Fibroblast of skin of left quadriceps (primary cell): ENCODE measurements around the gene TM4SF4.

Experiments used
- DNase-seq, 2 experiments: peaks; one replicate each; pipeline ENCODE4 v3.0.0-alpha.2; 2013; ENCODE audit warnings: low read depth in 2 of 2

TM4SF4 gene

DNA sequence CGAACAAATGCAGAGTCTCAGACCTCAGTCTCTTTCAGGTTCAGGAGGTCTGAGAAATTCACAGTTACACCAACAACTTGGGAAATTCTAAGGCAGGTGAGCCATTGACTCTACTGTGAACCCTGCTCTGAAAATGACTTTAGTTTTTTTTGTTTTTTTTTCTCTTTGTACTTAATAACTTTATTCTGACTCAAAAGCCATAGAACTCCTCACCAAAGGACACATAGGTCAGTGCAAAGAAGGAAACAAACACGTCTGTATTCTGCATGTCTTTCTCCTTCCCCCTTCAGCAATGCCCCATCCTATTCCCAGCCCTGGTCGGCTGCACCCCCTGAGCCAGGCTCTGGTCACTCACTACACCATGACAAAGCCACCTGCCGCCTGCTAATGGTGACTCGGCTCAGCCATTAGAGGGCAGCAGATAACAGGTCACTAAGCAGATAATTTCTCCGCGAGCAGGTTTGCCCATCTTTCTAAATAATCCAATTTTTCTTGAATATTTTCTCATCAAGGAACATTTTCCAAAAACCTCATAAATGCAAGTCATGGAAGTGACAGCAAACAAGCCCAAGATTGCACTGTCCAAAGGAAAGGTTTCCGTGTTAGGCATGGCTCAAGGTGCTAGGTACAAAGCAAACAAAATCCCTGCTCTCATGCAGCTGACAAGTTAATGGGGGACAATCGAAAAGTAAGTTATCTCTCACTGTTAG lies 37.7 kb downstream of the TM4SF4 start:
- no peak for DNase-seq

DNA sequence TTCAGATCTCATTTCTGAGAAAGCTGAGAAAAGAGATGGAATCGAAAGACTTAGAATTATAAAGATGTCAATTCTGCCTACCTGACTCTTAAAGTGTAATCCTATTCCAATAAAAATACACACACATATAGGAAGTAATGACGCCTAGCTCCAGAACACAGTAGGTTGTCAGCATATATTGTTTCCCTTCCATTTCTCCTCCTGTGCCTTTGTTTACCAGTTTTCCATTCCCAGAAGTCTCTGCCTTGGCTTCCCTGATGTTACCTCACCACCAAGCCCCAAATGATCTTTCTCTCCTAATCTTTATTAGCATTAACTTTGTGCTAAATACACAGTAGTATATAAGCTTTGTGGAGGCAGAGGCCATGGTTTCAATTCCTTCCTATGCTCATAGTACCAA lies 40.0 kb downstream of the TM4SF4 start:
- no peak for DNase-seq

DNA sequence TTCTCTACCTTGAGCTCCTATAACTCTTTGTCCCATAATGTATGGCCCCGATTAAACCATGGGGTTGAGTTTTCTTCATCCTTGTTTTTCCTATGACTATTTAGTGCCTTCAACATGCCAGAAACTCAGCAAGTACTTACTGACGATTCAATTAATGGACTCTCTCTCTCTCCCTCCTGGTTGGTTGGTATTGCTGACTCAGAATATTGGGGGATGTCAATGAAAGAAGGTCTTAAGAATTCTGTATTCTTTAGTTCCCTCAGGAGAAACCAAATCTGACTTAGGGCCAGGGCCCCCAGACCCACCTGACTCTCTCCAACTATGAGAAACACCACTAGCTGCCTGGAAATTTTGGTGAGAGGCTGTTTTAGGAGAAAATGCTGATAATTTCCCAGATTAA lies 40.8 kb downstream of the TM4SF4 start:
- no peak for DNase-seq

DNA sequence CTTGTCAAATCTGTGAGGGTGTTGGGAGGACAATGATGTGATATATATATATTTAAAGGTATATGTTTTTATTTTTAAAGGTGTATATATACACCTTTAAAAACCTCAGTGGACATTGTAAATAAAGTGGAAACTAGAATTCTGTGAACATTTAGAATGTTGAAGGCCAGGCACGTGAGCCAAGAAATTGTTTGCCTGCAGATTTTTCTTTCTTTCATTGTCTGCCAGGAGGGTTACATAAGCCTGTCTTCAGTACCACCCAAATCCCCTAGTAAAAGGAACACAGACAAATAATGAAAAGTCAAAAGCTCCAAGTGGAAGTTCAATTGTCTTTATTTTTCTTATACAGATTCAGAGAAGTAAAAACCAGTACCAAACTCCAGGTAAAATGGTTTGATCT lies 42.4 kb downstream of the TM4SF4 start:
- no peak for DNase-seq

DNA sequence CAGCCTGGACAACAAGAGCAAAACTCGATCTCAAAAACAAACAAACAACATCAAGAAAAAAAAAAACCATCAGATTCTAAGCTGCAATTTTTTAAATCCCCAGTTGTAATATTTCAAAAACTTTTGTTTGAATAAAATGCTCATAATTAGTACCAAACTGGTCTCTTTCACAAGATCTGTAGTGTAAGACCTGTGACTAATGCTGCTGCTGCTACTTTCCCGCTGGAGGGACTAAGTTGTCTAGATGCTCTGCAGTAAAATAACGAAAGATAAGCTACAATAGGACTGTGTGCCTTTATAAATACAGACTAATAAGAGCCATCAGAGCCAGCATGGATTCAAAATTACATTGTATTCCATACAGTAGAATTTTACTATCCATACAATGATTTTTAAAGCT lies 45.4 kb downstream of the TM4SF4 start:
- DNase-seq, result no peak

DNA sequence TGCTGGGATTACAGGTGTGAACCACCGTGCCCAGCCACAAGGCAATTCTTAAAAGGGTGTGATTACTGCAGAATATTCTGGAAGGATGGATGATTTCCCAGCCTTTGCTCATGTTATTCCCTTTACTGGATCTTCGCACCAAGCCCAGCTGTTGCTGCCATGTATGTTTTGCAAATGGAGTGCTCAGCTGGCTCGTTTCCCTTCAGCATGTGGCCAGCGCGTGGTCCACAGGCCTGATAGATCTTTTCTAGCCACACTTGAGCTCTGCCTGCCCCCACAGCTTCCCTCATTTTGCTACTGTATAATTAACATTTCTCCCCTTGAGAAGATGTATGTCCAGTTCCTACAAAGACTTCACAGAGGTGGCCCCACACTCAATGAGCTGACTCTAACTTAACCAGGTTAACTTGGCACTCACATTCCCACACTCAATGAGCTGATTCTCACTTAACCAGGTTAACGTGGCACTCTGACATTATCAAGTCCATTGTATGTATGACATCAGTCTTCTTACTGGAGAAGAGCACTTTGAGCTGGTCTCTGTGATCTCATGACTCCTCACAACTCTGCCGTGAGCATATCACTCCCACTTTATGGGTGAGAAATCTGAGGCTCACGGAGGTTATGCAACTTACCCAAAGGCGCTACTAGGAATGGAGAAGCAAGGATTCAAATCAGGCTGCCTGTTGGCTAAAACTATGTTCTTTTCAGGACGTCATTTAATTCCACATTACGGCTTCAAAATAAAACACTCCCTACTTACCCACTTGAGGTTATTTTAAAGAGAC lies 49.2 kb downstream of the TM4SF4 start:
- no peak for DNase-seq

DNA sequence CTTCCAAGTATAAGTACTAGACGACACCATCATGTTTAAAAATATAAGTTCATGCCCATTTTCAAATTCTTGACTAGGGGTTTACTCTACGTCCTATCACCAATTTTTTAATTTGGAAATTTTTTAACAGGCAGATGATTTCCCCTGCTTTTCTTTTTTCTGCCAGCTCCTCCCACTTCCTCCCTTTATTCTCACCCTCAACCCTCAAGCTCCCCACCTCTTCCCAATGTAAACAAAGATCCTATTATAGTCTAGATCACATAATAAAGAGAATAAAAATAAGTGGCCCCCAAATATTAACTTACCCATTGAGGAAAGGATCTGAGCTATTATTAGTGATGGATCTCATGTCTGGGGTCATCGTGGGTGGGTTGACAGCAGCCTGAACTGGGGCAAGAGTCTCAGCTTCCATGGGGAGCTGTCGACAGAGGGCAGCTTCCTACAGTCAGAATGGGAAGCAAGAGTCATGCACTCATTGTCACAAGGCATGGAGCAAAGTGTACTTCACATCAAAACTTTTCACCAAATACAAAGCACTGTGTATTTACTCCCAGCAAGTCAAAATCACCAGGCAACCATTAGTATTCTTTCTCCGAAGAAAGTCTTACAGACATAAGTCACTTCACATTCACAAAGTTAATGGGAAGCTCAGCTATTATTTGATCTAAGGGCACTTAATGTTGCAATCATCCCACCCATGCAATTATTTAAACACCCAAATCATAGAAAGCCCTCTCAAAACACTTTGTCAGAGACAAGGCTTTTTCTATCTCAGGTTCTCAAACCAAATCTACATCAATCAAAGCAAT lies 53.2 kb downstream of the TM4SF4 start:
- no peak for DNase-seq

DNA sequence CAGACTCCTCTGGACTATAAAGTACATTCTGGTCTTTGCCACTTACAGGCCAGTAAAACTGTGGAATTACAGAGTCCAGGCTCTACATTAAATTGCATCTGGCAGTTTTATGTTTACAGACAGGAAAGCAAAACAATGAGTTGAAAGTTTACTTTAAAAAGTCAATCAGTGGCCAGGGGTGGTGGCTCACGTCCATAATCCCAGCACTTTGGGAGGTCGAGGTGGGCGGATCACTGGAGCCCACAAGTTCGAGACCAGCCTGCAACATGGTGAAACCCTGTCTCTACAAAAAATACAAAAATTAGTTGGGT lies 53.8 kb downstream of the TM4SF4 start:
- no peak for DNase-seq

DNA sequence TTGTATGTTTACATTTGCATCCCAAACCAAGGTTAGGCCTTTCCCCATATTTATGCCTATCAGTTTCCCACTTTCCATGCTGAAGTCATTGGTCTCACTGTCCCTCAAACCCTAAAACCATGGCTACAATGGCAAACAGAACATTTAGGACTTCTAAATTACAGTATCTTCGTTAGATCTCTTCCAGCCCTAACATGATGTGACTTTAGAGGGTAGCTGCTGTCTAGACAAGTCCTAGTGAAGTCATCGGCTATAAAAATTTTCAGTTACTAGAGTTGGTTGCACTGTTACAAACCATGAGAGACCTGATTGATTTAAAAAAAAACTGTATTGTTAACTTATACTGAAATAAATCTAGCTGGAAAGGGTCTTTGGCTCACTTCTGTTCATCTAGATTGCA lies 54.6 kb downstream of the TM4SF4 start:
- no peak for DNase-seq

DNA sequence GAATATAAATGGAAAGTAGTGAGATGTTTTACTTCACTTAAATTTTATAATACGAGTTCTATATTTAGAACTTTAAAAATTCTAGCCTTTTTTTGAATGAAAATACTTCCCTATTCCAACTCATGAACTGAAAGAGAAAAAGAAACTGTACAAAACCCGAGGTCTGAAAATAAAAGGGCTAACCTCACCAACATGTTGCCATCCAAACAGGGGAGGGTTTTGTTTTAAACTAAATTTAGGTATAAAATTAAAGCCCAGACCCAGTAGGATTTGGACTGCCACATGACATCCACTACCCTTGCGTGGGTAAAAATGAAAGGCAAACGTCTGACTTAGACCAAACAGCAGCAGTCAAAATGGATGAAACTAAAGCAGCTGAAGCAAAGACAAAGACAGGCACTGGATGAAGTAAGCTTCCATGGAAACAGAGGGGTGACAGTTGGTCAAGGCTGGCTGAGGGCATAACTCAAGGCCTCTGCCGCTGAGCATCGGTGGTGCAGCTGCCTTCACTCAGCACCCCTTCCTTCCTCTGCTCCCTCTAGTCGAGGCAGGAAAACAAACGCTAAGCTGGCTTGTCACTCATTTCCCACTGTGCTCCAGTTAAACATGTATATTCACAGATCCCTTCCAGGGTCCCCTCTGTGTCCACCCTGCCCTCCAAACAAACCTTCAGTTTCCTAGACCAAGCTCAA lies 58.1 kb downstream of the TM4SF4 start:
- no peak for DNase-seq

DNA sequence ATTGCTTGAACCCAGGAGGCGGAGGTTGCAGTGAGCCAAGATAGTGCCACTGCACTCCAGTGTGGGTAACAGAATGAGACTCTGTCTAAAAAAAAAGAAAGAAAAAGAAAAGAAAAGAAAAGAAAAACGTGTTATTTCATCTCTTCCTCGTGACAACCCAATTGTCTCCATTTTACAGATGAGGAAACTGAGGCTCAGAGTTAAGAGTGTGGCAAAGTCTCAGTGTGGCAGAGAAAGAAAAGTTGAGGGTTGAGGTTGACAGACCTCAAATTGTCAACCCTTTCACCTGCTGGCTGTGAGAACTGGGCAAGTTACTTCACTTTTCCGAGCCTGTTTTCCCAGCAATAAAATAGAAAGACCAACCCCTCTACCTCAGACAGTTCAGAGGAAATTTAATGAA lies 59.6 kb downstream of the TM4SF4 start:
- no peak for DNase-seq

DNA sequence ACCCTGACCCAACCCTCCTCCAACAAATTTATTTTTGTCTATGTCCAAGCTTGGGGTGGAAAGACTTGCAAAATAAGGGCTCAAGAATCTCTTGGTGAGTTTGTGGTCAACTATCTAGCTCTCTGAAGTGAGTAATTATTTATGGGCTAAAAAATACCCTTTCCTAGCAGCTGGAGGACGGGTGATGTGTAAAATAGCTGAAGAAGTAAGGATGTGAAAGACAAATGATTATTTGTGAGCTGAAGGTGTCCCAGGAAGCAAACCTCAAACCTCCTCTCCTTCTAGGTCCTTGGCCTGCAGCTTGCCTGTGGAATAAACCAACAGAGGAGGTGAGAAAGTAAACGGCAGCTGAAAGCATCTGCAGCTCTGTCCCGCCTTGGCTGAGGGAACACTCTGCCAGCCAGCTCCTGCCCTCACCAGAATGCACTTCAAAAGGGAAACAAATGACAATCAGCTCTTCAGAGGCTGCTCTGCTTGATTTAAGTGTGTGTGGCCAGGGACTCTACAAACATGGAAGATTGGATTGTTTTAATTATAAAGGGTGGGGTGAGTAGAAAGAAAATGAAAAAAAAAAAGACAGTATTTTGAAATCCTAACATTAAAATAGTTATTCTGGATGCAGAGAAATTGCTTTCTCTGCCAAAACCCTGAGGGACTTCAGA lies 60.3 kb downstream of the TM4SF4 start:
- no peak for DNase-seq

DNA sequence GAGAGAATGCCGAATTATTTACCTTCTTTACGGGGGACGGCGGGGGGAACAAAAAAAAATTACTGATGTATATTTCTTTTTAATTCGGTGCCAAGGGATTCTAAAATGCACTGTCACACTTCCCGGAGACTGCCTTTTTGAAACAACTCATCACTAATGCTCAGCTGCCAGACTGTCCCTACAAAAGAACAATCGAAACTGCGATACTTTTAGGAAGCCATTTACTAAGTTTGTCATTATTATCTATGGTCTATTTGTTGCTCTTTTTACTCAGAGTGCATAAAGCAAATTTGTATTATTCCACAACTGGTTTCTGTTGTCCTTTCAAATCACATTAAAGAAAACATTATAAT lies 60.8 kb downstream of the TM4SF4 start:
- no peak for DNase-seq

DNA sequence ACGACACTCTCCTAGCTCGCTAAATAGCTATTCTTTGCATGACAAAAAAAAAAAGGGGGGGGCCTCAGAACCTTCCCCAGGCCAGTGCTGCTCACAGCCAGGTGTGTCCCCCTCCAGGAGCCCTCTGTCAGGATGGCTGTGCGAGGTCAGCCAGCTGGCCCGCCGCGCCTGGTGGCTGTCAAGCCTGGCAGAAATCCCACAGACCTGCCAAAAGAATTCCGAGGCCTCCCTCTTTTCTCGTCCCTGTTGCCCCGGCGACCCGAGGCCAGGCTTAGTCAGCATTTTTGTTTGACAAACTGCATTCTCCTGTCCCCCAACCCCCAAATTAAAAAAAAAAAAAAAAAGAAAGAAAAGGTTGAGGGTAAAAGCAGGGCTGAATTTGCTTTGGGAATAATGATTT lies 61.9 kb downstream of the TM4SF4 start:
- DNase-seq, result no peak

DNA sequence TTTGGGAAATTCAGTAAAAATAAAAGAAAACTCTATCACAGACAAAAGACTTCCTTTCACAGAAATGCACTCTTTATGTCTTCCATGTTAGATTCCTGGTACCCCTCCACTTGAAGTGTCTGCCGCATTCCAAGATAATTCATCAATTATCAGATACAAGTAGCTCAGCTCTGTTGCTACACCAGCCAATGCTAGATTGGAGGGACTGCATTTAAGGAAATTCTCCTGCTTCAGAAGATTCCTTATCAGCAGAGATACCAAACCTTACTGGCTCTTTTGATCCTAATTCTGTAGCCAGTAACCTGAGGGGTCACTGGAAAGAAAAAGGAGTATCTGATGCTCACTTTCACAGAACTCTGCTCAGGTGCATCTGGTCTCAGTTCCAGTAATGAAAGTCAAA lies 63.9 kb downstream of the TM4SF4 start:
- no peak for DNase-seq

DNA sequence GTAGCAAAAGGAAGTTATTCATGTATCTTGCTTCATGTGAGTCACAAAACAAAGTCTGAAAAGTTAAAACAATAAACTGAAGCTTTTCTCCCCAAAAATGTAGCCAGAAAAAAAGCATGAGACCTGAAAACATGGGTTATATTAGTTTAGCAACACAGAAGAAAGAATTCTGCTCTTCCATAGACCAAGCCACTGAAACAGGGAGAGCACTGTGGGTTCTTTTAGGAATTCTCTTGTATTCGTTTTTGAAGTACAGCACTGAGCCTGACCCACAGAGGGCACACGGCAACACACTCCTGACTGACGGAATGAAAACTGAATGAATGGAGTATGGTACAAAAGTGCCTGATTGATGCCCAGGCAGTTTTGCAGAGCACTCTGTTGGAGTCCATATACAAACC lies 66.6 kb downstream of the TM4SF4 start:
- no peak for DNase-seq

DNA sequence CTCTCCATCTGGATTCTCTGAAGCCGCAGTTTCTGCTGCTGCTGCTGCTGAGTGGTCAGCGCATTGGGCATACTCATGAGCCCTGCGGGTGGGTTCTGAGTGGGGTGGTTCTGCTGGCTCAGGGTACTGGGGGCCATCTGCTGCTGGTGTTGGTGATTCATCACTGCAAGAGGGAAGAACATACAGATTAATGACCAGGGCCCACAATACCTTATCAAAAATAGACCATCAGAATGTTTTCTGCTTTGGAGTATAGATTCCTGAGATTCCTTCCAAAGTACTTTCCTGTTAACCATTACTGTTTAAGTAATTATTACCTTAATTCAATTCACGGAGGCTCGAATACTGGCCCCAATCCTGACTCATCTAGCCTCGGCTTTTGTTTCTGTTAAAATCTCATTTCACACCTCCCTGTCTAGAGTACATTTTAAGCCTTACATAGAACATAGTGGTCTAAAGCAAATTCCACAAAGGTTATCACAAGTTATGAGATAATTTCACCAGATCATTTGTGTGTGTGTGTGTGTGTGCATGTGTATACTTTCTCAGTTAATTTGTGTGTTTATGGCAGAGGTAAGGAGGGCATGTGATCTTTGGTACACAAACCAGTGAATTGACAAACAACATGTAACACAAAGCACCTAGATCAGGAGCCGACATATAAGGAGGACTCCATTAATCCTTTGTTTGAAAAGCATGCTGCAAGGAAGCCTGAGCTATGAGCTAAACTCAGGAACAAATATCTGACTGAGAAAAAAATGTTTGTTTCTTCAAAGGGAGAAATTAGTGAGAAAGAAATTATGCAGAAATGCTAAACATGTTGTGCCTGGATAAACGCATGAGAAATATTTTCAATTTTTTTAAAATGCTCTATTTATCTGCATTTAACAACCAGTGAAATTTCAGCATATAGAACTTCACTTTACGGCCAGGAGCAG lies 68.1 kb downstream of the TM4SF4 start:
- no peak for DNase-seq

DNA sequence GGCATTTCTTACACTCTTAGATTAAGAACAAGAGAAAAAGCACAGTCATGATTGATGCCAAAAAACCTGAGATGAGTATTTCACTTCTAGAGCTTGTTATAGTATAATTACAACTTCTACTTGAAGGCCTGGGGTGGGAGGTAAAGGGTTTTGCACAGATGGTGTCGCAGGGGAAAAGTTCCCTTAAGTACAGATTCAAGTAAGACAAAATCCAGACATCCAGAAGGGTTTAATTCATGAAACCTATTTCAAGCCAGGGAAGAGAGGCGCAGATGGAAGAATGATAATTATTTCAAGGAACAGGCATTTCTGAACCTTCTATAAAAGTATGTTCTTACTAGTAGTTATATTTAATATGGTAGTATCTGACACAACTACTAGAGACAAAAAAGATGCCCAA lies 70.6 kb downstream of the TM4SF4 start:
- no peak for DNase-seq

DNA sequence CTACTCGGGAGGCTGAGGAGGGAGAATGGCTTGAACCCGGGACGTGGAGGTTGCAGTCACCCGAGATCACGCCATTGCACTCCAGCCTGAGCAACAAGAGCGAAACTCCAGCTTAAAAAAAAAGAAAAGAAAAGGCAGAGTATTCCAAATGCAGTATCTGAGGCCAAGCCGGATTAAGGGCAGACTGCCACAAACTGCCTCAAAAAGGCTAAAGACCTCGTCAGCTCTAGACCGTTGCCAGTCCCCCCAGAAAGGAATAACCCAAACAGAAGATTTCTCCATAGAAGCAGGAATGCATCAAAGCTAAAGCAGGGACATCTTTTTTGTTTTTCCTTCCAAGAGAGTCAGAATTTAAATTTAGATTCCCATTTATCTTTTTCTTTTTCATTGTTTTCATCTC lies 72.9 kb downstream of the TM4SF4 start:
- no peak for DNase-seq

DNA sequence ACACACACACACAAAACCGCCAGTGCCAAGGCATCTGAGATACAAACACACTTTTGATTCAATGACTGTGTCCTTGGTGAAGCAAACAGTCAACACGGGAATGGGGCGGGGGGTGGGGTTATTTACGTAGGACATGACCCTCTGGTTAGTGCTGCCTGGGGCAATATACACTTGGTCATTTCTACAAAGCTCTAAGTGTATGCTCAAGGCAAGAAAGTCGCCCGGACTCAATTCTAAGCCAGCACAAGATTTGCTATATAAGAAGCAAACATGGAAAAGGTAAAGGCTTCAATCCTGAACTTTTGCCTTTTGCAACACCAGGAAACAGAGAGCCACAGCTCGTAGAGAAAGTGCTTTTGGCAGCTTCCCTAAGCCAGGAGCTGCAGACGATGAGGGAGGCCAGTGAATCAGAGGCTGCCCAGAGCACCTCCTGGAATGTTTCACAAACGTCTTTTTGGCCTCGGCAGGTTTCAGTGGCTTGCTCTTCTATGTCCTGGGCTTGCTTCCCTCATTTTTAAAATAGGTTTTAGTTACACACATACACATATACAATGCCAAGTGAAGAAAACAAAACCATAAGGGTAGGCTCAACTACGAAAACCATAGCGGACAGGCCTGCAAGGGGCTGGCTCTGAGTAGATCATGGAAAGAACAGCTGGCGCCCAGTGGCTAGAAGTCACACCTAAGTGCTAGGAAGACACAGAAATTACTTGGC lies 73.6 kb downstream of the TM4SF4 start:
- no peak for DNase-seq
